ENCODE results near the gene ITGBL1. TPM values are rescaled to one million over a fixed set of nuclear protein-coding genes. Genes with fewer than 3 reads are reported as not detected.

ITGBL1 gene
- total RNA-seq, 1 experiment from 2014 or later, result not detected

GRCh38 chr13:101654883-101655282, 202.4 kb downstream of the ITGBL1 start:
- Mint-ChIP-seq H3K27me3 (ENCODE audit: unreplicated experiment) (no peaks in the 10 kb centered on the region), H3K27ac (ENCODE audit: unreplicated experiment) (no peak overlapping the region), H3K9me3 (ENCODE audit: low read depth, unreplicated experiment) (no peaks in the 10 kb centered on the region), H3K36me3 (ENCODE audit: insufficient read depth, unreplicated experiment) (no peaks in the 10 kb centered on the region), H3K4me3 (ENCODE audit: low read depth, unreplicated experiment) (no peak overlapping the region), H3K4me1 (ENCODE audit: low read depth, unreplicated experiment) (no peaks in the 10 kb centered on the region)
- DNase-seq, result no peak
- CTCF ChIA-PET, result no interaction called here
- intact Hi-C loops (cut with micrococcal nuclease; ENCODE audit: unreplicated experiment), result no loop called here
- BruUV-seq (replicated peaks), result no TSS peak
- TF ChIP-seq, protein P1, sequence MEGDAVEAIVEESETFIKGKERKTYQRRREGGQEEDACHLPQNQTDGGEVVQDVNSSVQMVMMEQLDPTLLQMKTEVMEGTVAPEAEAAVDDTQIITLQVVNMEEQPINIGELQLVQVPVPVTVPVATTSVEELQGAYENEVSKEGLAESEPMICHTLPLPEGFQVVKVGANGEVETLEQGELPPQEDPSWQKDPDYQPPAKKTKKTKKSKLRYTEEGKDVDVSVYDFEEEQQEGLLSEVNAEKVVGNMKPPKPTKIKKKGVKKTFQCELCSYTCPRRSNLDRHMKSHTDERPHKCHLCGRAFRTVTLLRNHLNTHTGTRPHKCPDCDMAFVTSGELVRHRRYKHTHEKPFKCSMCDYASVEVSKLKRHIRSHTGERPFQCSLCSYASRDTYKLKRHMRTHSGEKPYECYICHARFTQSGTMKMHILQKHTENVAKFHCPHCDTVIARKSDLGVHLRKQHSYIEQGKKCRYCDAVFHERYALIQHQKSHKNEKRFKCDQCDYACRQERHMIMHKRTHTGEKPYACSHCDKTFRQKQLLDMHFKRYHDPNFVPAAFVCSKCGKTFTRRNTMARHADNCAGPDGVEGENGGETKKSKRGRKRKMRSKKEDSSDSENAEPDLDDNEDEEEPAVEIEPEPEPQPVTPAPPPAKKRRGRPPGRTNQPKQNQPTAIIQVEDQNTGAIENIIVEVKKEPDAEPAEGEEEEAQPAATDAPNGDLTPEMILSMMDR (IDR thresholded peaks at IDR 0.05; ENCODE audit: unreplicated experiment), result no peak

DNA sequence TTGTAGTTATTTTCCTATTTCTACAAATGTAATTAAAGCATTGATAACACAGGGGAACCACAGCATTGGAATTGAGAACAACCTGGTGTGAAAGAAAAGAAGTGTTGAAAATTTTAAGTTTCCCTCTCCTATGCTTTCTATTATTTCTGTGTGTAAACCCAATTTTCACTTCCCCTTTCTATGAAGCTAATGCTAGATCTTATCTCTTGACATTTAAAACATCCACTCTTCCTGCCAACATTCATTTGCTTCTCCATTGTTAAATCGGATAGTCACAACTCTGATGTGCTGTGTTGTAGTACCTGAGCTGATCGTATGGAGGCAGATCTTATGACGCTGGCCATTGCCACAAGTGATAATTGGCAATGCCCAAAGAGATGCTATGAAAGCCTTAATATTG, 203.0 kb downstream of the ITGBL1 start:
- no TSS peak for BruUV-seq (replicated peaks)
- Mint-ChIP-seq H3K9me3 (ENCODE audit: low read depth, unreplicated experiment) (no peaks in the 10 kb centered on the region), H3K27ac (ENCODE audit: unreplicated experiment) (no peak overlapping the region), H3K4me3 (ENCODE audit: low read depth, unreplicated experiment) (no peak overlapping the region), H3K27me3 (ENCODE audit: unreplicated experiment) (no peaks in the 10 kb centered on the region), H3K4me1 (ENCODE audit: low read depth, unreplicated experiment) (no peaks in the 10 kb centered on the region), H3K36me3 (ENCODE audit: insufficient read depth, unreplicated experiment) (no peaks in the 10 kb centered on the region)
- CTCF ChIA-PET, result no interaction called here
- TF ChIP-seq, protein P1 (IDR thresholded peaks at IDR 0.05; ENCODE audit: unreplicated experiment), result no peak
- no peak for DNase-seq
- intact Hi-C loops (cut with micrococcal nuclease; ENCODE audit: unreplicated experiment), result no loop called here

DNA sequence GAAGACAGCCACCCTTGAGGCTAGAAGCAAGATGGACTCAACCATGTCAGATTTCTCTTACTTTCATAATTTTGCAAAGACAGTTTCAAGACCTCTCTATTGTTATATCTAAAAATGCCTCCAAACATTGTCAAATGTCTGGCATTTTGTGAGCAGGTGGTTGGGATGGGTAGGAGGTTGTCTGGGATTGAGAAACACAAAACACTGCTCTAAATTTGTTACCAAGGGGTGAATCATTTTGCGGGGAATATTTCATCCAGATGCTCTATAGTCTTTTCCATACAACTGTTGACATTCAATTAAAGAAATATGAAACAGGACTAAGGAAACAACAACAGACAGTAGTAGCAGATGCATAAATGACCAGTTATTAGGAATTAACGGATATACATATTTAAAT, 208.2 kb downstream of the ITGBL1 start:
- no peak for DNase-seq
- no TSS peak for BruUV-seq (replicated peaks)
- no peaks in the 10 kb centered on the region for H3K9me3 Mint-ChIP-seq (ENCODE audit: low read depth, unreplicated experiment)
- H3K4me1 Mint-ChIP-seq (ENCODE audit: low read depth, unreplicated experiment), result no peaks in the 10 kb centered on the region
- TF ChIP-seq, protein P1 (IDR thresholded peaks at IDR 0.05; ENCODE audit: unreplicated experiment), result no peak
- no peaks in the 10 kb centered on the region for H3K36me3 Mint-ChIP-seq (ENCODE audit: insufficient read depth, unreplicated experiment)
- no peak overlapping the region for H3K27ac Mint-ChIP-seq (ENCODE audit: unreplicated experiment)
- no peaks in the 10 kb centered on the region for H3K27me3 Mint-ChIP-seq (ENCODE audit: unreplicated experiment)
- CTCF ChIA-PET, result no interaction called here
- no peak overlapping the region for H3K4me3 Mint-ChIP-seq (ENCODE audit: low read depth, unreplicated experiment)
- intact Hi-C loops (cut with micrococcal nuclease; ENCODE audit: unreplicated experiment), result no loop called here

DNA sequence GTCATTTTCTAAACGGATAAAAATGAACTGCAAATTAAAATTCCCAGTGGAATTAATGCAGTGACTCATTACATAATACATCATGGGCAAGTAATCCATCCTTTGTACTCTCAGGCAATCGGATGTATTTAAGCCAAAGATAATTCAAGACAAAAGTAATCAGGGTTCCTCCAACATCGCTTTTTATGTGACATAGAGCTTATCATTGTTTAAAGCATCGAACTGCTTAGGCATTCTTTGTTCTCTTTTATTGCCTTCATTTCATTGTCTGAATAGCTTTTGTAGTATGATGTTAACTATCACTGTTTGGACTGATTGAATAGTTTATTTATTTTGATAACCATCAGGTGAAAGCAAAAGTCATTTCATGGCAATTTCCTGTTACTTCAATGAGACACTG, 209.4 kb downstream of the ITGBL1 start:
- no TSS peak for BruUV-seq (replicated peaks)
- CTCF ChIA-PET, result interaction anchor here (0.5 kb wide), 1 partner anchor 79 kb away, joined by 7 read pairs; no protein-coding TSS in a partner anchor
- DNase-seq, result no peak
- H3K4me1 Mint-ChIP-seq (ENCODE audit: low read depth, unreplicated experiment), result no peaks in the 10 kb centered on the region
- TF ChIP-seq, protein P1 (IDR thresholded peaks at IDR 0.05; ENCODE audit: unreplicated experiment), result no peak
- H3K36me3 Mint-ChIP-seq (ENCODE audit: insufficient read depth, unreplicated experiment), result no peaks in the 10 kb centered on the region
- H3K27ac Mint-ChIP-seq (ENCODE audit: unreplicated experiment), result no peak overlapping the region
- no peaks in the 10 kb centered on the region for H3K9me3 Mint-ChIP-seq (ENCODE audit: low read depth, unreplicated experiment)
- intact Hi-C loops (cut with micrococcal nuclease; ENCODE audit: unreplicated experiment), result no loop called here
- no peaks in the 10 kb centered on the region for H3K27me3 Mint-ChIP-seq (ENCODE audit: unreplicated experiment)
- no peak overlapping the region for H3K4me3 Mint-ChIP-seq (ENCODE audit: low read depth, unreplicated experiment)

Measured in Calu3 (cell line).